ENCODE results near the gene HES5. TPM values are rescaled to one million over a fixed set of nuclear protein-coding genes. Genes with fewer than 3 reads are reported as not detected.
"Not testable (repeated sequence)": the region's sequence is repeated elsewhere in the genome, so short reads cannot be mapped to it uniquely, and the experiment has no call there.

Gene HES5, protein sequence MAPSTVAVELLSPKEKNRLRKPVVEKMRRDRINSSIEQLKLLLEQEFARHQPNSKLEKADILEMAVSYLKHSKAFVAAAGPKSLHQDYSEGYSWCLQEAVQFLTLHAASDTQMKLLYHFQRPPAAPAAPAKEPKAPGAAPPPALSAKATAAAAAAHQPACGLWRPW
- not detected for total RNA-seq (ENCODE audit: unreplicated experiment)
- long read RNA-seq, result 0 reads

DNA sequence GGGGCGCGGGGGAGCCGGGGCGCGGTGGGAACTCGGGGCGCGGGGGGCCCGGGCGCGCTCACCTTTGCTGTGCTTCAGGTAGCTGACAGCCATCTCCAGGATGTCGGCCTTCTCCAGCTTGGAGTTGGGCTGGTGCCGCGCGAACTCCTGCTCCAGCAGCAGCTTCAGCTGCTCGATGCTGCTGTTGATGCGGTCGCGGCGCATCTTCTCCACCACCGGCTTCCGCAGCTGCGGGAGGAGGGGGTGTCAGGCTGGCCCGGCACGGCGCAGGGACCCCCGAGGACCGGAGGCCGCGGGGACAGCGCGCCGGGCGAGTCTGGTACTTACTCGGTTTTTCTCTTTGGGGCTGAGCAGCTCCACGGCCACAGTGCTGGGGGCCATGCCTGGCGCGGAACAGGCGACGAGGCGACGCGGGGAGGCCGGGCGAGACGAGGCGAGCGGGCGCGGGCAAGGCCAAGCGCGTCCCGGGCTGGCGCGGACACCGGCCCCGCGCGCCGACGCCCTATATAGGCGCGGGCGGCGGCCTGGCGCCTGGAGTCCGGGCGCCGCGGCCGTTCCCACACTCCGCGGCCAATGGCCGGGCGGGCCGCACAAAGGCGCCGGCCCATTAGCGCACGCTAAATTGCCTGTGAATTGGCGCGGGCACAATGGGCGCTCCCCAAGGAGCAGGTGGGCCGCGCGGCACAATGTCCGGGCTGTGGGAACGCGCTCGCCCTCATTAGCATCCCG, at the start of gene HES5:
HES5 (minus strand) TSS at position 480 of the 729 bp plus-strand sequence; CDS start at position 381, 99 bp downstream.
- Mint-ChIP-seq H3K4me3 (ENCODE audit: unreplicated experiment) (no peak within 1 kb of the TSS), H3K27ac (ENCODE audit: unreplicated experiment) (no peak within 1 kb of the TSS), H3K27me3 (ENCODE audit: unreplicated experiment) (peaks cover 17% of the 10 kb centered on the region), H3K4me1 (ENCODE audit: unreplicated experiment) (peaks cover 3% of the 10 kb centered on the region), H3K36me3 (ENCODE audit: low read depth, unreplicated experiment) (peaks cover 2% of the 10 kb centered on the region), H3K9me3 (ENCODE audit: unreplicated experiment) (no peaks in the 10 kb centered on the region)
- TF ChIP-seq, protein P1, sequence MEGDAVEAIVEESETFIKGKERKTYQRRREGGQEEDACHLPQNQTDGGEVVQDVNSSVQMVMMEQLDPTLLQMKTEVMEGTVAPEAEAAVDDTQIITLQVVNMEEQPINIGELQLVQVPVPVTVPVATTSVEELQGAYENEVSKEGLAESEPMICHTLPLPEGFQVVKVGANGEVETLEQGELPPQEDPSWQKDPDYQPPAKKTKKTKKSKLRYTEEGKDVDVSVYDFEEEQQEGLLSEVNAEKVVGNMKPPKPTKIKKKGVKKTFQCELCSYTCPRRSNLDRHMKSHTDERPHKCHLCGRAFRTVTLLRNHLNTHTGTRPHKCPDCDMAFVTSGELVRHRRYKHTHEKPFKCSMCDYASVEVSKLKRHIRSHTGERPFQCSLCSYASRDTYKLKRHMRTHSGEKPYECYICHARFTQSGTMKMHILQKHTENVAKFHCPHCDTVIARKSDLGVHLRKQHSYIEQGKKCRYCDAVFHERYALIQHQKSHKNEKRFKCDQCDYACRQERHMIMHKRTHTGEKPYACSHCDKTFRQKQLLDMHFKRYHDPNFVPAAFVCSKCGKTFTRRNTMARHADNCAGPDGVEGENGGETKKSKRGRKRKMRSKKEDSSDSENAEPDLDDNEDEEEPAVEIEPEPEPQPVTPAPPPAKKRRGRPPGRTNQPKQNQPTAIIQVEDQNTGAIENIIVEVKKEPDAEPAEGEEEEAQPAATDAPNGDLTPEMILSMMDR (IDR thresholded peaks at IDR 0.05; ENCODE audit: unreplicated experiment), result no peak
- no peak for DNase-seq (ENCODE audit: low spot score)

DNA sequence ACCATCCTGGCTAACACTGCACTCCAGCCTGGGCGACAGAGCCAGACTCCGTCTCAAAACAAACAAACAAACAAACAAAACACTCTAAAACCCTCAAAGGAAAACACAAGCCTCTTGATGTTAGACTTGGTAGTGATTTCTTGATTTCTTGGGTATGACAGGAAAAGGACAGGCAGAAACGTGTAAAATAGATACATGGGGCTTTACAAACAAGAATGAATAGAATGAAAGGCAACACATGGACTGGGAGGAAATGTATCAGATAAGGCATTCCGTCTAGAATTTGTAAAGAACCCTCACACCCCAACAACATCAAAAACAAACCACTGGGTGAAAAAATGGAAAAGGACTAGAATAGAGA, 48.7 kb upstream of the HES5 start:
- TF ChIP-seq, protein P1 (IDR thresholded peaks at IDR 0.05; ENCODE audit: unreplicated experiment), result no peak
- H3K4me3 Mint-ChIP-seq (ENCODE audit: unreplicated experiment), result peak overlapping the region; percentile 56

DNA sequence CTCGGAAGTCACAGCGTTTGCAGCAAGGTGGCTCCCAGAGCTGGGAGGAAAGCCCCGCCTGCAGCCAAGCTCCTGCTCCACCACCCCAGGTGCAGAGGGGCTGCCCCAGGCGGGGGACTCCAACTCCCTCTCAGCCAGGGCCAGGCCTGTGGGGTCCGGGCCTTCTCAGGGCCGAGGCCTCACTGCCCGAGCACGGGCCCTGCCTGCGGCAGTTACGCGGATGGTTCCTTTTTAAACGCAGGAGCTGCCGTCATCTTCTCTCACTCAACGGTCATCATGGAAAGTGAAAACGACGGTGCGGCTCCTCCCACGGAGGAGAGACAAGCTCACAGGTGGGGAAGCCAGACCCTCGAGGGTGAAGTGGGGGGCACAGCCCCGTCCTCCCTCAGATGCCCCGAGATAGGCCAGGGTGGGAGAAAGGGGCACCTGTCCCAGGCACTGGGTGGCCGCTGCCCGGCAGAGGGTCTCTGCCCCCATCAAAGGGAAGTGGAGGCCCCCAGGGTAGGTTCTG, 47.6 kb upstream of the HES5 start:
- peaks cover 32% of the 10 kb centered on the region for H3K4me1 Mint-ChIP-seq (ENCODE audit: unreplicated experiment)
- H3K9me3 Mint-ChIP-seq (ENCODE audit: unreplicated experiment); DNase-seq (ENCODE audit: low spot score); H3K27me3 Mint-ChIP-seq (ENCODE audit: unreplicated experiment); H3K36me3 Mint-ChIP-seq (ENCODE audit: low read depth, unreplicated experiment); H3K4me3 Mint-ChIP-seq (ENCODE audit: unreplicated experiment); H3K27ac Mint-ChIP-seq (ENCODE audit: unreplicated experiment): not testable (repeated sequence)

More for the DNA sequence above, 48.7 kb upstream of the HES5 start:
- Mint-ChIP-seq H3K9me3 (ENCODE audit: unreplicated experiment) (no peaks in the 10 kb centered on the region), H3K4me1 (ENCODE audit: unreplicated experiment) (peaks cover 32% of the 10 kb centered on the region), H3K27ac (ENCODE audit: unreplicated experiment) (peak overlapping the region; percentile 55), H3K36me3 (ENCODE audit: low read depth, unreplicated experiment) (no peaks in the 10 kb centered on the region), H3K27me3 (ENCODE audit: unreplicated experiment) (peaks cover 7% of the 10 kb centered on the region)
- DNase-seq (ENCODE audit: low spot score), result no peak

DNA sequence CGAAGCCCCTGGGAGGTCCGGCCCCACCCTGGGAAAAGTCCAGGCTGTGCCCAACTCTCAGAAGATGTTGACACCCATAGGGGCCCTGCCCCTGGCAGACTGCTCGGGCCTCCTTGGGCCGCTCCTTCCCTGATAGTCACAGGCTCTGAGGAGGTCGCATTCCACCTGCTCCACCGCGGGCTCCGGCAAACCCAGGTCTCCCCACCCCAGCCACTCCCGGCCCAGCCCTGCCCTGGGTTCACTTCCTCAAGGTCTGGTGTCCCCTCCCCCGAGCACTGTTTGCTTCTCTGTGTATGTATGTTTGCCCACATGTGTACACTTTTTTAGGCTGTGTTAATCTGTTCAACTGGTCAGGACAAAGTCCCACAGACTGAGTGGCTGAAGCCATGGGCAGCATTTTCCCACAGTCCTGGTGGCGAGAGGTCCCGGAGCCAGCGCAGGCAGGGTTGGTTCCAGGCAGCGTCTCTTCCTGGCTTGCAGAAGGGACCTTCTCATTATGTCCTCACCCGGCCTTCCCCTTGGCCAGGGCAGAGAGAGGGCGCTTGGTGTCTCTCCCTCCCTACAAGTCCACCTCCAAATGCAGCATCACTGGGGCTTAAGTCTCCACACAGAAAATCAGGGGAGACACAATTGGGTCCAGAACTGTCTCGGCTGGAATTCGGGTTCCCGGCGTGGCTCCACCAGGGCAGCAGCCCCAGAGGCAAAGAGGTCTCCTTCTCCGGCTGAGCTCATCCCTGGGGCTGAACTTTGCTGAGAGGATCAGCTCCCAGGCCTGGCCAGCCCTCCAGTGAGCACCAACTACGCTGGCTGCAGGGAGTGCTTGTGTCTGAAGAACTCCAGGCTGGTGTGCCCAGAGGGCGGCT, 46.0 kb upstream of the HES5 start:
- Mint-ChIP-seq H3K9me3 (ENCODE audit: unreplicated experiment) (no peaks in the 10 kb centered on the region), H3K4me1 (ENCODE audit: unreplicated experiment) (peaks cover 23% of the 10 kb centered on the region), H3K36me3 (ENCODE audit: low read depth, unreplicated experiment) (no peaks in the 10 kb centered on the region), H3K4me3 (ENCODE audit: unreplicated experiment) (no peak overlapping the region), H3K27ac (ENCODE audit: unreplicated experiment) (no peak overlapping the region), H3K27me3 (ENCODE audit: unreplicated experiment) (peaks cover 7% of the 10 kb centered on the region)
- TF ChIP-seq, protein P1 (IDR thresholded peaks at IDR 0.05; ENCODE audit: unreplicated experiment), result no peak
- no peak for DNase-seq (ENCODE audit: low spot score)

DNA sequence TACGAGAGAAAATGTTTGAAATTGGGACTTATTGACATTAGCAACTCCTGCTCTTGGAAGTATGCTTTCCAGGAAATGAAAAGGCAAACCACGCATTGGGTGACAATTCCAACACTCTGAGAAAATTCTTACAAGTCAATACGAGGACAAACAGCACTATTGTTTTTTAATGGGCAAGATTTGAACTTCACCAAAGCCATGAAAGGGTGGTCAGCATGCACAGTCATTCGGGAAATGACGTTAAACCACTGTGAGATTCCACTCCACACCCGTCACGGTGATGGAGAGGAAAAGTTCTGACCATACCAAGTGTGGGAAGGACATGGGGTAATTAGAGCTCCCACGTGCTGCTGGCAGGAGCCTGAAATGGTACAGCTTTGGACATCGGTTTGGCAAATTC, 44.3 kb upstream of the HES5 start:
- H3K4me1 Mint-ChIP-seq (ENCODE audit: unreplicated experiment), result peaks cover 14% of the 10 kb centered on the region
- DNase-seq (ENCODE audit: low spot score), result no peak
- H3K9me3 Mint-ChIP-seq (ENCODE audit: unreplicated experiment), result no peaks in the 10 kb centered on the region
- H3K27ac Mint-ChIP-seq (ENCODE audit: unreplicated experiment), result no peak overlapping the region
- TF ChIP-seq, protein P1 (IDR thresholded peaks at IDR 0.05; ENCODE audit: unreplicated experiment), result no peak
- no peaks in the 10 kb centered on the region for H3K36me3 Mint-ChIP-seq (ENCODE audit: low read depth, unreplicated experiment)
- peaks cover 2% of the 10 kb centered on the region for H3K27me3 Mint-ChIP-seq (ENCODE audit: unreplicated experiment)
- no peak overlapping the region for H3K4me3 Mint-ChIP-seq (ENCODE audit: unreplicated experiment)

All from endothelial cell (in vitro differentiated cells).